Natural killer cell (primary cell): ENCODE measurements around the gene ERAP2. TPM values are rescaled to one million over a fixed set of nuclear protein-coding genes. Genes with fewer than 3 reads are reported as not detected.
A peak's percentile ranks its signal among the peaks of the same experiment; 100 is the strongest.

Source experiments
- ATAC-seq, 3 donors: fragments of 150-1000 bp in 2 of 3; fragments of 200-7000 bp in 1 of 3; cut with Tn5 transposase; 1 replicate in 1 of 3; 2 replicates in 2 of 3; pipeline ENCODE4 v1.10.0; 2021; ENCODE audit warnings: mild to moderate bottlenecking in 2 of 3, moderate library complexity in 2 of 3
- DNase-seq, 2 donors: peaks; one replicate each; pipeline versions ENCODE4 v3.0.0 to v3.0.0-alpha.2; 2013 to 2021; ENCODE audit warnings: mixed read lengths in 1 of 2
- H3K27ac ChIP-seq: one replicate; pipeline ENCODE4 v1.5.1; 2013; ENCODE audit warnings: mild to moderate bottlenecking, low read length
- H3K27me3 ChIP-seq: one replicate; pipeline ENCODE4 v1.6.1; 2013; ENCODE audit warnings: low read length; ENCODE audit not compliant: control insufficient read depth, insufficient read depth
- H3K36me3 ChIP-seq: one replicate; pipeline ENCODE4 v1.6.1; 2013; ENCODE audit warnings: low read length; ENCODE audit not compliant: control insufficient read depth, insufficient read depth
- H3K4me1 ChIP-seq: one replicate; pipeline ENCODE4 v1.6.1; 2013; ENCODE audit warnings: low read length; ENCODE audit not compliant: control insufficient read depth, insufficient read depth
- H3K4me3 ChIP-seq: one replicate; pipeline ENCODE4 v1.5.1; 2013; ENCODE audit warnings: low read length
- H3K9me3 ChIP-seq: one replicate; pipeline ENCODE4 v1.6.1; 2013; ENCODE audit warnings: low read length; ENCODE audit not compliant: control insufficient read depth, insufficient read depth
- H3K27ac Mint-ChIP-seq, 2 donors: one replicate each; pipeline ENCODE4 v1.8.0; 2022; ENCODE audit warnings: mild to moderate bottlenecking in 2 of 2, mixed read lengths in 2 of 2, moderate library complexity in 1 of 2
- H3K27me3 Mint-ChIP-seq, 2 donors: one replicate each; pipeline ENCODE4 v1.8.0; 2022; ENCODE audit warnings: low read depth in 2 of 2, mixed read lengths in 2 of 2
- H3K36me3 Mint-ChIP-seq: one replicate; pipeline ENCODE4 v1.8.0; 2022; ENCODE audit warnings: mixed read lengths
- H3K4me1 Mint-ChIP-seq, 2 donors: one replicate each; pipeline ENCODE4 v1.8.0; 2022; ENCODE audit warnings: mixed read lengths in 2 of 2
- H3K4me3 Mint-ChIP-seq: one replicate; pipeline ENCODE4 v1.8.0; 2022; ENCODE audit warnings: mild to moderate bottlenecking, moderate library complexity, mixed read lengths
- H3K9me3 Mint-ChIP-seq, 2 donors: one replicate each; pipeline ENCODE4 v1.8.0; 2022; ENCODE audit warnings: mixed read lengths in 2 of 2
- WGBS: methylation state at CpG from one replicate; pipeline ENCODE4 v1.1.7; 2013; ENCODE audit warnings: missing lambda C conversion rate; ENCODE audit not compliant: insufficient coverage; 5-methylcytosine and 5-hydroxymethylcytosine counted together
- intact Hi-C: fragments of 100-400 bp; cut with micrococcal nuclease; formaldehyde crosslinking; loops from one replicate; pipeline ENCODE4 v1.14.2; 2022
- total RNA-seq, 4 donors: library from RNA; stranded (reverse); fragments of 120-200 nt in 1 of 4; gene quantifications; one replicate each; pipeline versions ENCODE4 v1.2.3 to v1.2.4, GENCODE V29; 2013 to 2022
- TF ChIP-seq, protein P1 (sequence below): fragments of 200-600 bp; IDR thresholded peaks from one replicate; pipeline ENCODE4 v1.8.0; 2022; ENCODE audit warnings: antibody characterized with exemption

Gene ERAP2
- total RNA-seq, 3 donors from 2014 or later (not counting 1 experiment from before 2014, with no cell fraction given): 41.5 to 81.8 (median 79.2) TPM

DNA sequence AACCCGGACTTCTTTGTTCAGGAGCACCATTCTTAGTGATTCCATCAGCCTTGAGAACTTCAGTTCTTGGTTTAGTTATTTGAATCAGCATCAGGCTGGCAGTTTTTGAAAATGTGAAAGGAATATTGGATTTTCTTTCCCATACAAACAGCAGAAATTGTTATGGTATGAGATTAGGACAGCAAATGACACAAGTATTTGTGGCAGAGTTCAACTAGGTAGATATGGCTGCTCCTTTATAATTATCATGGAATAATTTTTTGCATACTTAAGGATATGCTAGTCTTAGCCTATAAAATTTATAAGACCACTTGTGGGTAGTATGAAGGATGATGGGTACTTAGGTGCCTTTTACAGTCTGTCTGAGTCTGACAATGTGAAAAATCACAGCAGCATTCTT lies 25.5 kb downstream of the ERAP2 start:
- Mint-ChIP-seq H3K27ac (peak overlapping the region; percentile 65 to 68), H3K4me3 (no peak overlapping the region), H3K9me3 (no peaks in the 10 kb centered on the region), H3K36me3 (peaks cover 38% of the 10 kb centered on the region), H3K27me3 (no peaks in the 10 kb centered on the region), H3K4me1 (peaks cover 11 to 12% of the 10 kb centered on the region in 2 donors)
- H3K27ac ChIP-seq: no peak overlapping the region
- intact Hi-C loops: no loop called here
- no peak for DNase-seq
- peaks cover 86% of the 10 kb centered on the region for H3K36me3 ChIP-seq
- TF ChIP-seq, protein P1, sequence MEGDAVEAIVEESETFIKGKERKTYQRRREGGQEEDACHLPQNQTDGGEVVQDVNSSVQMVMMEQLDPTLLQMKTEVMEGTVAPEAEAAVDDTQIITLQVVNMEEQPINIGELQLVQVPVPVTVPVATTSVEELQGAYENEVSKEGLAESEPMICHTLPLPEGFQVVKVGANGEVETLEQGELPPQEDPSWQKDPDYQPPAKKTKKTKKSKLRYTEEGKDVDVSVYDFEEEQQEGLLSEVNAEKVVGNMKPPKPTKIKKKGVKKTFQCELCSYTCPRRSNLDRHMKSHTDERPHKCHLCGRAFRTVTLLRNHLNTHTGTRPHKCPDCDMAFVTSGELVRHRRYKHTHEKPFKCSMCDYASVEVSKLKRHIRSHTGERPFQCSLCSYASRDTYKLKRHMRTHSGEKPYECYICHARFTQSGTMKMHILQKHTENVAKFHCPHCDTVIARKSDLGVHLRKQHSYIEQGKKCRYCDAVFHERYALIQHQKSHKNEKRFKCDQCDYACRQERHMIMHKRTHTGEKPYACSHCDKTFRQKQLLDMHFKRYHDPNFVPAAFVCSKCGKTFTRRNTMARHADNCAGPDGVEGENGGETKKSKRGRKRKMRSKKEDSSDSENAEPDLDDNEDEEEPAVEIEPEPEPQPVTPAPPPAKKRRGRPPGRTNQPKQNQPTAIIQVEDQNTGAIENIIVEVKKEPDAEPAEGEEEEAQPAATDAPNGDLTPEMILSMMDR: no peak
- ATAC-seq: no peak
- peaks cover 2% of the 10 kb centered on the region for H3K4me1 ChIP-seq
- H3K4me3 ChIP-seq: no peak overlapping the region
- 94% methylated on average over 1 of the region's 1 CpG for WGBS
- H3K27me3 ChIP-seq: no peaks in the 10 kb centered on the region
- no peaks in the 10 kb centered on the region for H3K9me3 ChIP-seq

DNA sequence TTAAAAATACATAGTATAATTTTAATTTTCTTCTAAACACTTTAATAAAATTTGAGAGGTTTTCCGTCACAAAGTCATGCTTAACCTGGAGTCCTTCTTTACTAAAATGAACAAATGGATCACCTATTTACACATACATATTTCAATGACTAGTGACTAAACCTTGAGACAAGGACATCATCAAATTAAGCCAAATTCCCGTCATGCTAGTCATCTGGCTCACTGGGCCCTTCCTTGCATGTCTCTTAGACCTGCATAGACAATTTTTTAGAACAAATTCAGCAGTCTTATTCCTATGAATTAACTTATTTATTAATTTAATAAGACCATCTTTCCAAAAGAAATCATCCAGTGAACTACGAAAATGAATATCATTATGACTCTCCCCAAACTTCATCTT lies 26.6 kb downstream of the ERAP2 start:
- Mint-ChIP-seq H3K4me1 (peaks cover 5 to 6% of the 10 kb centered on the region in 2 donors), H3K4me3 (no peak overlapping the region), H3K27me3 (no peaks in the 10 kb centered on the region), H3K9me3 (no peaks in the 10 kb centered on the region), H3K27ac (no peak overlapping the region), H3K36me3 (peaks cover 38% of the 10 kb centered on the region)
- no peak overlapping the region for H3K4me3 ChIP-seq
- no peaks in the 10 kb centered on the region for H3K27me3 ChIP-seq
- H3K27ac ChIP-seq: no peak overlapping the region
- 100% methylated on average over 2 of the region's 3 CpGs for WGBS
- DNase-seq (no peak), ATAC-seq (no peak)
- TF ChIP-seq, protein P1: no peak
- H3K4me1 ChIP-seq: no peaks in the 10 kb centered on the region
- H3K36me3 ChIP-seq: peaks cover 83% of the 10 kb centered on the region
- intact Hi-C loops: no loop called here
- no peaks in the 10 kb centered on the region for H3K9me3 ChIP-seq

DNA sequence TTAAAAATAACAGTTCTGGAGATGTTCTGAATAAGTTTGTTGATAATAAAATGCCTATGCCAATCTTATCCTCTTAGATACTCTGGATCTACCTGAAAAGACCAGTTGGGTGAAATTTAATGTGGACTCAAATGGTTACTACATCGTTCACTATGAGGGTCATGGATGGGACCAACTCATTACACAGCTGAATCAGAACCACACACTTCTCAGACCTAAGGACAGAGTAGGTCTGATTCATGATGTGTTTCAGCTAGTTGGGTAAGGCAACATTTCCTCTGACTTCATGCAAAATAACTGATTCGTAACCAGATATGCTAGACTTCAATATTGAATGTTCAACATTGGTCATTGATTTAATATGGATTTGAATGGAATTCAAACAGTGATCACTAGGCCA lies 27.0 kb downstream of the ERAP2 start:
- H3K27ac Mint-ChIP-seq: no peak overlapping the region
- intact Hi-C loops: no loop called here
- H3K4me1 Mint-ChIP-seq: peaks cover 5 to 6% of the 10 kb centered on the region in 2 donors

More for the DNA sequence above, 27.0 kb downstream of the ERAP2 start:
- 80% methylated on average over 2 of the region's 2 CpGs for WGBS
- H3K9me3 Mint-ChIP-seq: no peaks in the 10 kb centered on the region
- H3K4me1 ChIP-seq: no peaks in the 10 kb centered on the region
- H3K27me3 ChIP-seq: no peaks in the 10 kb centered on the region
- H3K36me3 Mint-ChIP-seq: peaks cover 38% of the 10 kb centered on the region
- H3K27me3 Mint-ChIP-seq: no peaks in the 10 kb centered on the region
- H3K4me3 Mint-ChIP-seq: no peak overlapping the region
- TF ChIP-seq, protein P1: no peak
- H3K27ac ChIP-seq: no peak overlapping the region
- H3K9me3 ChIP-seq: no peaks in the 10 kb centered on the region
- ATAC-seq (no peak), DNase-seq (no peak)
- H3K36me3 ChIP-seq: peaks cover 83% of the 10 kb centered on the region
- H3K4me3 ChIP-seq: no peak overlapping the region
